Activated gamma-delta T cell (primary cell): ENCODE data around the gene CLSTN1.

Experiments
- DNase-seq: peaks from one replicate; lab custom pipeline; 2025; lab: John Stamatoyannopoulos, UW

The CLSTN1 gene

DNA sequence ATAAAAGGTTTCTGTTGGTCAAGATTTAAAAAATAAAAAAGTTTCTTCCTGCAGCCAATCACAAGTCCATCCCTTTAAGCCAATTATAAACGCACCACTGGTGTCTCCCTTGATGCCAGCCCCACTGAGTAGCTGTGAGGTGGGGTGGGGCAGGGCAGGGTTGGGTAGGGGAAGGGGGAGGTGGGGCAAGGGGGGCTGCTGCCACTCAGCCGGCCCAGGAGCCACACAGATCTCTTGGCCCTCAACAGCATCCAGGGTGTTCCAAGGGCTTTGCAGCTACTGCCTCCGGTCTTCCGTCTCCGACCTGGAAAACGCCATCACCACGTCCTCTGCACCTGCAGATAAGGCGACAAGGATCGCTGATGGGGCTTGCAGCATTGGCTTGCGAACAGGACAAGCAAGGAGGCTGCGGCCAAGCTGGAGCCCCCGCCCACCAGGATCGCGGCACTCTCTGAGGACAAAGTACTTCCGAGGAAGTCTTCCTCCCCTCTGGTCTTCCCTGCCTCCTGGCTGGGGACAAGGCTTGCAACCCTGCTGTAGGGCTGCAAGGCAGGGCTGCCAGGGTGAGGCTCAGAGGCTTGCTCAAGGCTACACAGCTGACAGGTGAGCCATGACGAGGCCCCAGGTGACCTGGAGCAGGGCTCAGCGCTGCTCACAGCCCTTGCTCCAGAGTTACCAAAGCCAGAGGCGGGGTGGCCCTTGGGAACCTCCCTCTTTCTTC lies 26.8 kb upstream of the CLSTN1 start:
- no peak for DNase-seq

DNA sequence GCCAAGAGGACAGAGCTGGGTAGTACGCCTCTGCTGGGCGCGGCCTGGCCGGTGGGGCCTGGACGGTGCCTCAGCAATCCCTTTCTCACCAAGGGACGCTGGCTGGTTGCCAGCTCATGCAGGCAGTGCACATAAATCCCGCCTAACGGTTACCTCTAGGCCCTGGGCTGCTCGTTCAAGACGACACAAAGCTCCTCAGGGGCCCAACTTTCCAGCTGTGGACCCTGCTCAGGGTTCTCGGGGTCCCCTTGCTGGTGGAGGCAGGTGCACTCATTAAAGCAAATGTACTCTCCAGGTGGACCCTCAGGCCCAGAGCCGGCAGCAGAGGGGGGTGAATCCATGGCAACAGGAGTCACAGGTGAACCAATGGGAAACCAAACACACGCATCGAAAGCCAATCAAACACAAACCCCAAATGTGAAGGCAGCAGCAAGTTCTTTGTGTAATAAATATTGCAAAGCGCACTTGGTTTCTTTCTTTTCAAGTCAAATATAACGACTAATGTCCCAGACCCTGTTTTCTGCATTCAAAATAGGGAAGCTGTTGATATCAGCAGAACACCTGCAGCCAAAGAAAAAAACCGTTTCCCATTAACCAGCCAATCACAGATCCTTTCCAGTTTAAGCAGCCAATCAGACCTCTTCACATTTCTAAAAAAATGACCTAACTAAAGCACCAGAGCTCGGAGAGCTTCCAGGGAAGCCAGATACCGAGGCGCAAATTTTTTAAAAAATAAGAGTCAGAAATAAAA lies 26.1 kb upstream of the CLSTN1 start:
- DNase-seq: no peak

DNA sequence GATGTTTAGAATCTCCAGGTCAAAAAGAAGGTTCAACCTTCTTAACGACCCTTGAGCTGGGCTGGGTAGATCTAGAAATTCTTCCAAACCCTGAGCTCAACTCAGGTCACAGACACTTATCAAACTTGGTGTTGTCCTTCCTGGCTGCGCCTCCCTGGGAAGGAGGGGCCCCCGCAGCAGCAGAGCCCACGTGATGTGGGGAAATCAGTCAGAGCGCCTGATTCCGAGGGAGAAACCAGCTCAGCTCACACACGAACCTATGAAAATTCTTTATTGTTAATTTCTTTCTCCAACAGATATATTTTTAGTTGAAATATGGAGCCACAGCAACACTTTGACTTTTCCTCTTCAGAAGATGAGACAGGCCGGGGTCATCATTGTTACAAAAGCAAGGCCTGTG lies 24.3 kb upstream of the CLSTN1 start:
- DNase-seq: no peak

DNA sequence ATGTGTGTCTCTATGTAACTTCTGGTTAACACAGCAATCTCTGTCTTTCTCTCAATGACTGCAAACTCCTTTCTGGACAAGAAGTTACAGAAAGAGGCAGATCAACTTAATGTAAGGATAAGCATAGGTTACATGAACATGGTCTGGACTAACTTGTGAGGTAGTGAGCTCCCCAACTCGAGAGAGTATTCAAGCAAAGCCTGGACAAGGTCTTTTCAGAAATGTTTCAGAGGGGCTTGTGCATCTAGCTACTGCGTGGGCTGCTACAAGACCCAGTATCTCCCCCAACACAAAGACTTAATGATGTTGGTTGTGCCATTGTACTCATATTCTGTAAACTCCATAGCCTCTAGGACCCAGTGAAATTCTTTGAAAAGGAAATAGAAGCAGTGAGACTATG lies 23.5 kb upstream of the CLSTN1 start:
- no peak for DNase-seq

DNA sequence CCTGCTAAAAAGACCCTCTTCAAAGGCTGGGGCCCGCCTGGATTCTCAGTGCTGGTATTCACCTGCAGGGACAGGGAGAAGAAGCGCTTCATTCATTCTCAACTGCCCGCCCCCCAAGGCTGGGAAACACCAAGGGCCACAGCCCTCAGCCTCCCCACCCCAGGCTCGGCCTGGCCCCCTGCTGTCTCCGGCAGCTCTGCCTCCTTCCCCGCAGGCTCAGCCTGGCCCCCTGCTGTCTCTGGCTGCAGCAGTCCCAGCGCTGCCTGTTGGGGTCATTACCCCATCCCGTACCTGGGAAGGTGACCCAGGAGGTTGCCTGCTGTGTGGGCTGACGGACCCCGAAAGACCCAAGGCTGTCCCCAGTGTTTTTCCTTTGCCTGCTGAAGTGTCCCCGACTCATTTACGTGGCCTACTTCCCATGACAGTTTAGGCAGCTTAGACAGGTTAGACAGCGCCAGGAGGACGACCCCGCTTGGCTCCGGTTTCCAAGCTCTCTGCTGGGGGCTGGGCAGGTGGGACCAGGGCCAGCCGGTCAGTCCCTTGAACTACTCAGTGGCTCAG lies 22.9 kb upstream of the CLSTN1 start:
- DNase-seq: no peak

DNA sequence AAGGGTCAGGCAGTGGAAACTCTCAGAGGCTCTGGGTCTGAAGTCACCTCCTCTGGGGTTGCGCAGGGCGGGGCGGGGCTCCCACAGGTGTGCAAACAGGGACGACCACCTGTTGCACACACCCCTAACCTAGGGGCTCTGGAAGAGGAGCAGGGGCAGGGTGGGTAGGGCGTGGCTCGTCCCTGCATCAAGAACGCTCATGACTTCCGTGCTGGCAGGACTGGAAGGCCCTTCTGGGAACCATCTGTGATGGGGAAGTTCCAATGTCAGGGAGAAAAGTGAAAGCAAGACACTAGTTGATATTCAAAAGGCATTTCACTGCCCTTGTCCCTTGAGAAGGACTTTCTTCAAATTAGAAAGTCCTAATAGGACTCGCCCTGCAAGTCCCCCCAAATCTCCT lies 22.1 kb upstream of the CLSTN1 start:
- no peak for DNase-seq

DNA sequence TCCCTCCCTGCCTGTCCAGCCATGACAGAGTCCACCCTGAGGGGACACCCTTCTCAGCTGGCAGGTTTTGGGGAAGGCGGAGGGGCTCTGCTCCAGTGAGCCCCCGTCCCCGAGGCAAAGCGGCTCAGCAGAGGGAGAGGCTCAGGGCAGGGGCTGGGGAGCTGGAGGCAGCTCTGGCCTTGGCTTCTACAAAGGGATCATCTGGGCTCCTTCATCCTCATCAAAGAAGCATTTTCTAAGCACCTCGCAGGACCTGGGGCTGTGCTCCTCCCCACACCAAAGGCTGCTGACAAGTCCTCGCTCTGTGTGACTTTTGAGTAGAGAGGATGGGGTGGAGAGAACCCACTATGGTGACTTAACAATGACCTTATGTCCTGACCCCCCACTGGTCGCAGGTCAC lies 21.0 kb upstream of the CLSTN1 start:
- DNase-seq: no peak

DNA sequence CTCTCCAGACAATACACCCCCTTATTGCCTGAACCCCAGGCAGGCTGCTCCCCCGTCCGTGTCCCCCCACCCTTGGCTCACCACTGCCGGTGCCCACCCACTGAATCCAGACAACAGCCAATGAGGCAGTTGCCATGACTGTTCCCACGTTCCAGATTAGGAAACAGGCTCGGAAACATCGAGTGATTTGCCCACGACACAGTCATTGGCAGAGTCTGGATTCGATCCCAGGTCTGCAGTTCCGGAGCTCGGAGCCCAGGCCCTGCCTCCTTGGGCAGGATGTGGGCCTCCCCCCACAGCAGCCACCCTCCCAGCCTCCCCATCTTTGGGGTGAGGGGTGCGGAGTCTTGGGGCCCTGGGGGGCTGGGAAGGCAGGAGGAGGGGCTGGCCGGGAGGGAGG lies 20.3 kb upstream of the CLSTN1 start:
- DNase-seq: no peak

DNA sequence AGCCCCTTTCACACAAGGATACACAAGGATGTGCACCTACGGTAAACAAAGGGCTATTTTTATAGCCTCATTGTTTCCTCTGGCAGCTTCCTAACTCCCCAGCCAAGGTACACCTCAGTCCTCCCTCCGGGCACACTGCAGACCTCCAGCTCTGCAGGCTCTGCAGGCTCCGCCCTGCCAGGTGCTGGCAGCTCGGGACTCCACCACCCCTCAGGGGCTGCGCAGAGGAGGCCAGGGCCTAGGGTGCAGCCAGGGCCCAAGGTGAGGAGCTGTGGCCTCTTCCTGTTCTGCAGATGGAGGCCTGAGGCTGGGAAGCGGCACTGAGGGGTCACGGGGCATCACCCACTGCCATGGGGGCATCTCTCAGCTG lies 19.8 kb upstream of the CLSTN1 start:
- DNase-seq: no peak

DNA sequence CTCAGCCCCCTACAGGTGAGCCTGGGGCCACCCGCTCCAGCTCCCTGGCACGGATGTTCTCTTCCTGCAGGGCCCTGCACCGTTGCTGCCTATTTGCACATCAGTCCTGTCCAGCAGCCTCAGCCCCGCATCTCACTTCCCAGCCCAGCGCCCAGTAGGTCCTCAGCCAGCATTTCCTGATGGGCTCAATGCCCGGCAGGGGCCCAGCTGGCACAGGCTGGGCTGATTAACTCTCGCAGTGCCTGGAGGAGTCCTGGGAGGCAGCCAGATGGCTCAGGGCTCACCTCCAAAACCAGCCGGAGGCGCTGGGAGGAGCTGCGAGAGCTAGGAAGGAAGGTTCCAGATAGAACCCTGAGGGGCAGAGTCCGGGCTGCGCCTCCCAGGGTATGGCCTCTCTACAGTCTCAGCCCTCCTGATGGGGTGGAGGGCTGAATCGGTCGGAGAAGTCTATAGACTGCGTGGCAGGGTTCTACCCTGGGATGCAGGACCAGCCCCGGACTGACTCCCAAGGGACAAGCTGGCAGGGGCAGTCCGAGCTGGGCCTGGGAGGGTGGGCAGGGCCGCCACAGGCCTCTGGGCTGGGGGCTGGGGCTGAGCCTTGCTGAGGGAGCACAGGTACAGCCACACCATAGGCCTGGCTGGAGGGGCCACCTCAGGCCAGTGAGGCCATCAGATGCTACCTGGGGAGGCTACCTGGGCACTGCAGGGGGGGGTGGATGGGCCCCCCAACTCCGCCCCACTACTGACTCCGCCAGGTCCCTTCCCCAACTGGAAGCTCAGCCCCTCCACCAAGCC lies 19.2 kb upstream of the CLSTN1 start:
- DNase-seq: no peak

DNA sequence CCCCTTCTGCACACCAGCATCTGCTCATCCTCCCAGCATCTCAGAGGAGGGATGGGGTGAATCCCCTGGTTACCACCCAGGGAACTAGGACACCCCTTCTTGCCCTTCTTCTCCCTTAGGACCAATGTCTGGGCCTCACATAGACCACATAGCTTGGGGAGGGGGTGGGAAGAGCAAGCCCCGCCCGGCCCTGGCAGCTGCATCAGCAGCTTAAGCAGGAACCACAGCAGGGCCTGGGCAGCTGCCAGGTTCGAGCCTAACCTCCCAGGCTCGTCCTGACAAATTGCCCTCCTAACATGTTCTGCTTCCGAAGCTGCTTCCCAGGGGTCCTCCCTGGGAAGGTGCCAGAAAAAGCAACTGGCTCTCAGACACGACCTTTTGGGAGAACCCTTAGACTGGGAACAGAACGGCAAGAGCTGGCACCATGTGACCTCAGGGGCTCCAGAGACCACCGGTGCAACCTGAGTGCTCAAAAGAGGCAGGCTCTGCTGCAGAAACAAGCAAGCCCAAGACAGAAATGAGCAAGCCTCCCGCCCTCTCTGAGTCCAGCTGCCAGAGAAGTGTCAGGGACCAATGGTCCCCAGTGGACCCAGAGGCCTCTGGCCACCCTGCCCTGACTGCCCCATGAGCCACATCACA lies 18.4 kb upstream of the CLSTN1 start:
- DNase-seq: no peak

DNA sequence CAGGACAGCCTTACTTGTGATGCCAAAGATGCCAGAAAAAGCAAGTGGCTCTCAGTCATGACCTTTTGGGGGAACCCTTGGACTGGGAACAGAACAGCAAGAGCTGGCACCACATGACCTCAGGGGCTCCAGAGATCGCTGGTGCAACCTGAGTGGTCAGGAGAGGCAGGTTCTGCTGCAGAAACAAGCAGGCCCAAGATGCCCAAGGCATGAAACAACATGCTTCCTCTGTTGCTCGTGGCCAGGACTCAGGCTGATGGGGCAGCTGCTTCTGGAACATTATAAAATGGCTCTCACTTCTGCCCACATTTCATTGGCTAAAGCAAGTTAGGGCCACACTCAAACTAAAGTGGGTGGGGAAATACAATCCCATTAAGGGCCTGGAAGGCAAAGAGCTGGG lies 17.7 kb upstream of the CLSTN1 start:
- no peak for DNase-seq

DNA sequence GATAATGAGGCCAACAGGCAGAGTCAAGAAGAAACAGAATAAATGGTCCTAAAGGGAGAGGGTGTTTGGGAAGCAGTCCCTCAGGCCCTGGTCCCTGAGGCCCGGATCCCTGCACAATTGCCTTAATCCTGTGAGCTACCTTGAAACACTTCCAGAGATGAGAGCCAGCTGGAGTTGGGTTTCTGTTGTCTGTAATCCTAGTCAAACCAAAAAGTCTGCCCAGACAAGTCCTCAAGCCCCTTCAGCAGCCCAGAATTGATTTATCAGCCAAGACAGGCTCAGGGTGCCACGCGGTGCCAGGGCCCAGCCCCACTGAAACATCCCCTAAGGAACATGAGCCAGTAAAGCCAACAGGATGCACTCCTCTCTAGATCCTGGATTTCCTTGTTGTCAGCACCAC lies 16.4 kb upstream of the CLSTN1 start:
- DNase-seq: no peak

DNA sequence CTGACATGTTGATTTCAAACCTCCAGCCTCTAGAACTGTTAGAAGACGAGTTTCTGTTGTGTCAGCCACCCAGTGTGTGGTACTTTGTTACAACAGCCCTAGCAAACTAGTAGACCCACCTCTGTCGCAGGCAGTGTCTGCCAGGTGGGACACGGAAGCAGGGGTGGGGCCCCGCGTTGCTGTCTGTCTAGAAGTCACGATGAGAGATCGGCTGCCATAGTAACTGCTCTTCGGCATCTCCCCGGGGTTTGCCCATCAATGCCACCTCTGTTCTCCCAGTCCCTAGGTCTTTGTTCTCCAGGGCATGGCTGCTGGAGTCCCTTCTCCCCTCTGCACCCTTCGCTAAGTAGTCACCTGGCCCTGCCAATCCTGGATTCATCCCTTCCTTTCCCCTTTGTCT lies 15.2 kb upstream of the CLSTN1 start:
- no peak for DNase-seq

DNA sequence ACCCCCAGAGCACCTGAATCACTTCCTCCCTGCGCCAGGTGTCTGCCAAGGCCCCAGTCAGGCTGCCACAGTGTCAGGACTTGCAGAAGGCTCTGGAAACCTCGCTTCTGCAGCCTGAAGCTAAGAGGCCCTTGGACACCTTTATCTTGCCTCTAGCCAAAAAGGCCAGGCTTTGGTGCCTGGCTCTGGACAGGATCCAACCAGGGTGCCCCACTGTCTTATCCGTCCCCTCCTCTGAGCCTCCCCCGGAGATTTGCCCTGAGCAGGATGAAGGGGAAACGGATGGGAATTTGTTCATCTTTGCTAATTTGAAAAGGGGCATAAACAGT lies 12.8 kb upstream of the CLSTN1 start:
- DNase-seq: no peak

DNA sequence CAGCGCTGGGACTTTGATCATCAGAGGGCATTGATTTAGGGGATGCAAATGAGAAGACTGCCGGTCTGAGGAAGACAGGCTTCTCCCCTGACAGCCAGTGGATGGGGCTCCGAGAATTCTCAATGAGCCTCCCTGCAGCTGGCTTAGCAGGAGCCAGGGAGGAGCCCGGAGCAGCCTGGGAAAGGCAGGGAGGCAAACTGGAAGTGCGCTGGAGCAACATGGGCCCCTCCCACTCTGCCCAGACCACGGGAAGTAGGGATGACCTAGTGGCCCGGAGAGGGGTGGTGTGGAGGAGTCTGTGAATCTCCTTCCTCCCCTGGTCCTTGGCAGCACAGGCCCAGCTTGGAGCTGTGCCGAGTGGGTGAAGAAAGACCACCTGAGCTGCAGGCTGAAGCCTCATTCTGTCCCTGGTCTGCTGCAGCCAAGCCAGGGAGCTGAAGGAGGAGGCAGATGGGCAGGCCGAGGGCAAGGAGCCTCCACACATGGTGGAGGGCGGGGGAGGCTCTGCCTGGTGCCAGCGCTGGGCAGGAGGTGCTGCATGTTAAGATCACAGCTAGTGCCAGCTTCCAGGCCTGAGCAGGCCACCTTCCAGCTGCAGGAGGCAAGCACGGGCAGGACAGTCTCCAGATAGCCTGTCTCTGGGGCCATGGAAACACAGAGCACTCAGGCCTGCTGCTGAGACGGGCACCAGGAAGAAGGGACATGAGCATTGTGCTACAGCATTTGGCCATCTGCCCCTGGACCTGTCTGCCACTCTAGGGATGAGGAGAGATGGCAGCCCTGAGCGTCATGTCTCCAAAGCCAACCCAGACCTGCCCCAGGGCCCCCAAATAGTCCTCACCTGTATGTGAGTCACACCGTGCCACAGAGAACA lies 12.2 kb upstream of the CLSTN1 start:
- no peak for DNase-seq

DNA sequence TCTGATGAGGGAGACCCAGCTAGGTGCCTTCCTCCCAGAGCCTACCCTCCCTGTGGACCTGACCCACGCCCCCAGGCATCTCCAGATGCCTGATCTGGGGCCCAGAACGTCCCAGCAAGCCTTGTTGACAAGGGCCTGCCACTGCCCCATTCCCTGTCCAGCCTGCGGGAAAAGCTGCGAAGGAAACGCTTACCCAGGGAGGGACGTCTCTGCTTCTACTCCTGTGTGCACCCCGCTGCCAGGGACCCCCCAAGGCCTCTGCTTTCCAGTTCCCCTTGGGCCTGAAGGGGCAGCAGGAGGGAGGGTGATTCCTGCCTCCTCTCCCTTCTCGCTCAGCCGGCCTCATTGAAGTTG lies 11.6 kb upstream of the CLSTN1 start:
- DNase-seq: no peak

DNA sequence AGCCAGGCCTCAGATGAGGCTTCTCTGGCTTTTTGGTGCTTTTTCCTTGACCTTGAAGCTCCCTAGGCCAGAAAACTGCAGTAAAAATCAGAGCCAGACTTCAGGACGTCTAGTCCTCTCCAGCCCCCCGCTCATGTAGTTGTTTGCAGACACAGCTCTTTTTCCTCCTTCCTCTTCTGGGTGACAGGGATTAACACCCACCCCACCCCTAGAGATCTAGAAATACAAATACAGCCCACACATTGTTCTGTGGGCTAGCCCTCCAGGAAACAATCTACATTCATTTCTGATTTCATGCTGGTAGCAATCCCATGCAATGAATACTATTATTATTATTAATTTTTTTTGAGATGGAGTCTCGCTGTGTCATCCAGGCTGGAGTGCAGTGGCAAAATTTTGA lies 9.9 kb upstream of the CLSTN1 start:
- DNase-seq: no peak

DNA sequence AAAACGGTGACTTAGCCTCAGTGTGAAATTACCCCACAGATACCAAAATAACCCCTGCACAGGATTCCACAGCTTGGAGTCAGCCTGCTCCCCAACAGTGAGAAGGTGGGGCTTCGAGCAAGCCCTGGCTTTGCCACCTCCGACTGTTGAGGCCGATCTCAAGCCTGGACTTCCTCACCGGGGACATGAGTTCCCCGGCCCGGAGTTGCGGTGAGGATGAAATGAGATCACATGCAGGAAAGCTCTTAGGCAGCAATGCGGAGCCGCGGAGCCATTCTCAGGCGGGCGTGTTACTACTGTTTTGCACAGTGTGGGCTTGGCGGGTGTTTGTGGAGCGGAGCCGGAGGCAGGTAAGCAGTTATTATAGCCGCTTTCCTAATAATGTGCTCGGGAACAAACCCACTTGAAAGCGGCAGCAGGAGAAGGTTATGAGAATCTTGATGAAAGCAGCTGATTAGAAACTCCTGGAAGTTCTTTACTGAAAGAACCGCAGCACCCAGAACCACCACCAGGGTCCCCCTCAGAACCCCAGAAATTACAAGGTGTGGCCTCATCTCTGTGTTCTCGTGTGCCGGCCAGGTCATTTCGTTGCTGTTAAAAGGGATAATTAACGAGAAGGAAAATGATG lies 3.9 kb upstream of the CLSTN1 start:
- no peak for DNase-seq

DNA sequence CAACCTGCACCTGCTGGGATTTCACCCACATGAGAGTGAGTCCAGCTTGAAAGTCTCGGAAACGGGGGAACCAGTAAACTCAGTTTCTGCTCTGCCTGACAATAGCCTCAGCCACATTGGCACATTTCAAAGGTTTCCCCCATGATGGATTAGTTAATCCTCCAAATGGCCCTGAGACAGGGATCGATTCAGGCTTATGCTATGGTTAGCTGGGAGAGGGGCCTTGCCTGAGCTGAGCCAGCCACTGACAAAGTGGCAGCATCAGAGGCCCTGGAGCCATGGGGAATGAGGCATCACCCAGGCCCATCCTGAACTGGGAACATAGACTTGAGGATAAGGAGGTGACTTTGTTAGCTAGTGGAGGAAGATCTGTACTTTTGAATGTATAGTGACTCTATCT lies 2.9 kb upstream of the CLSTN1 start:
- DNase-seq: no peak

DNA sequence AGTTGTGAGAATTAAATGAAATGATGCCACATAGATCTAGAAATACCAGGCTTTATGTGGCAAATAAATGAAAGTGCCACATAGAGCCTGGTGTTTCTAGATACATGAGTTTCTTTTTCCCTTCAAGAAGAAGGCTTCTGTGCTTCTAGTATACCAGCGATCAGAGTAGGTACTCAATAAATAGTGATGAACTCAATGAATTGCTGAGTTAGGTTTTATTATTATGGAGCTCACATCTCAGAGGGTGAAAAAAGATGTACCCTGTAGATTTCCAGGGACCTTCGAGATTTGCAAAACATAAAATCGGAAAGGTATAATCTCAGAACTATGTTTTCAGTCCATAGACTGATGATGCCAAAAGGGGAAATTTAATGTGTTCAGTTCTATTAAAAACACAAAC lies 2.3 kb upstream of the CLSTN1 start:
- DNase-seq: no peak
